Measurements from ENCODE around the gene KCNG3.
"Not testable (repeated sequence)": the region's sequence is repeated elsewhere in the genome, so short reads cannot be mapped to it uniquely, and the experiment has no call there.

KCNG3 gene

DNA sequence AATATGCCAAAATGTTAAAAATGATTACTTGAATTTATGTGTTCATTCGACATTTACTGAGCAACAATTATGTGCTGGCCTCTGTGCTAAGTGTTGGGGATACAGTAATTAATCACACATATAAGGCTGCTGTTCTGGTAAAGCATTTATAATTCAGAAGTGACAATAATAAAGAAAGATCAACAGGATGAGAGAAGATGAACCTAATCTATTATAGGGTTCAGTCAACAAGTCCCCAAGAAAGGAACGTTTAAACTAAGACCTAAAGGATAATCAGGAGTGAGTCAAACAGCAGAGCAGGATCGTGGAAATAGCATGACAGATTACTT is 72.7 kb downstream of the KCNG3 start:
- peak overlapping the region in 4 of 11 experiments; percentile 10 to 51 (median 31); a peak in 4 of 22 replicates for H3K4me2 ChIP-seq
- H3K4me3 ChIP-seq: no peak overlapping the region
- H3K4me1 ChIP-seq: peaks cover 0 to 24% (median 0%) of the 10 kb centered on the region in 10 experiments; a peak in 8 of 20 replicates
- no peaks in the 10 kb centered on the region for H4K20me1 ChIP-seq
- TF ChIP-seq Cebpa-rat (IDR thresholded peaks at IDR 0.05): no peak
- no peaks in the 10 kb centered on the region for H3K36me3 ChIP-seq
- H3K9ac ChIP-seq: no peak overlapping the region
- no peaks in the 10 kb centered on the region for H3K27me3 ChIP-seq
- peak overlapping the region in 2 of 11 experiments; percentile 49 to 63; a peak in 4 of 22 replicates for H3K27ac ChIP-seq
- H3K9me3 ChIP-seq (replicated peaks in 1 of 11): peaks cover under 1 to 8% (median 4%) of the 10 kb centered on the region in 11 experiments; a peak in 11 of 22 replicates

DNA sequence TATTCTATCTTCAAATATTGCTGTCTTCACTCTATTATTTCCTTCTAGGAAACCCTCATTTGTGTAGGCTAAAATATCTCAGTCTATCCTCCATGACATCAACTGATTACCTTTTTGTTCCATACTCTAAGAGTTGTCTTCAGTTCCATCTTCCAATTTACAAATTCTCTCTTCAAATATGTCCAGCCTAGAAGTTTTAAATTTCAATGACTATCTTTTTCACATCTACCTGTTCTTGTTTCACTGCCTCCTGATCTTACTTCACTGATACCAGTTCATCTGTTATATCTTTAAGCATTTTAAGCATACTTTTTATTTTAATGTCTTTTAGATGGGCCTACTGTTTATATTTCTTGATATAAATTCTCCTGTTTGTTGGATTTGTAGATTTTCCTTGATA is 79.1 kb downstream of the KCNG3 start:
- Histone ChIP-seq H3K4me2 (no peak overlapping the region), H3K27me3 (no peaks in the 10 kb centered on the region), H3K36me3 (peaks cover 0 to 5% (median 0%) of the 10 kb centered on the region in 11 experiments; a peak in 1 of 22 replicates), H3K4me1 (no peaks in the 10 kb centered on the region), H3K27ac (no peak overlapping the region), H4K20me1 (no peaks in the 10 kb centered on the region), H3K9ac (no peak overlapping the region), H3K9me3 (replicated peaks in 1 of 11) (peaks cover 34 to 42% (median 38%) of the 10 kb centered on the region in 11 experiments), H3K4me3 (no peak overlapping the region)
- no peak for TF ChIP-seq Cebpa-rat (IDR thresholded peaks at IDR 0.05)

DNA sequence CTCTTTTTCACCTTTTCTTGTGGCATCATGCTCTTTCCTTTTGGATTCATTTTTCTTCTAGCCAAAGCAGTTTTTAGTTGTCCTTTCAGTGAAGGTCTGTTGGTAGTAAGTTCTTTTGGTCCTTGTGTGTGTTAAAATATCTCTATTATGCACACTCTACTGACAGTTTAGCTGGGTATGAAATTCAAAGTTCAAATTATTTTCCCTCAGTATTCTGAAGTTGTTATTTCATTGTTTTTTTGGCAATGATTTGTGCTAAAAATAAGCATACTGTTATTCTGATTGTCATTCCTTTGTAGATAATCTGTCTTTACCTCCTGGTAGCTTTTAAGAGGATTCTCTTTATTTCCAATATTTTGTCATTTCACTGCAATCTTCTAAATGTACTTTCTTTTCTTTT is 79.6 kb downstream of the KCNG3 start:
- H4K20me1 ChIP-seq: no peaks in the 10 kb centered on the region
- H3K27me3 ChIP-seq: no peaks in the 10 kb centered on the region
- no peak for TF ChIP-seq Cebpa-rat (IDR thresholded peaks at IDR 0.05)
- no peak overlapping the region for H3K4me2 ChIP-seq
- peaks cover 34 to 44% (median 40%) of the 10 kb centered on the region in 11 experiments for H3K9me3 ChIP-seq (replicated peaks in 1 of 11)
- no peaks in the 10 kb centered on the region for H3K4me1 ChIP-seq
- peaks cover 0 to 5% (median 0%) of the 10 kb centered on the region in 11 experiments; a peak in 1 of 22 replicates for H3K36me3 ChIP-seq
- no peak overlapping the region for H3K9ac ChIP-seq
- H3K4me3 ChIP-seq: no peak overlapping the region
- H3K27ac ChIP-seq: no peak overlapping the region

DNA sequence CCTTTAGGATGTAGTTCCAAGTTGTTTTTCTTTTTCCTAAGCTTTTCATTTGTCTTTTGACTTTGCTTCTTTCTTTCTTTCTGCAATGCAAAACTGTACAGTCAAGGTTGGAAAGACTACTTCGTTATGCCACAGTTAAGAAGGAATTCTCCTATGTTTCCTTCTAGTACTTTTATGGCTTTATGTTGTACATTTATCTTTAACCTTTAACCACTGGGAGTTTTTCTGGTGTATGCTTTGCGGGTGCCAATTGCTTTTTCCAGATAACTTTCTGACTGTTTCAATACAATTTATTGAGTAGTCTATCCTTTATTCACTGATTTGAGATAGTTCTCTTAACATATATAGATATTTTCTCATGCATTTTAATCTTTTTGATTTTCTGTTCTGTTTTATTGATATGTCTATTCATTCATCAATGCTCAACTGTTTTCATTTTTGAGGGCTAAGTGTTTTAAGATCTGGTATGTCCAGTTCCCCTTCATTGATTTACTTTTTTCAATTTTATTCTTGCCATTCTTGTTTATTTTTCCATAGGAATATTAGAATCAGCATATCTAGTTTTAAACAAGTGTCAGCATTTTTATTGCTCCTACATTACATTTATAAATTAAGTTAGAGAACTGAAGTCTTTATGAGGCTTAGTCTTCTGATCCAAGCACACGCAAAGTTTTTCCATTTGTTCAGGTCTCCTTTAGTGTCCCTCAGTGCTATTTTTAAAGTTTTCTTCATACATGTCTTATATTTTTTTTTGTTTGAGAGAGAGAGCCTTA is 82.9 kb downstream of the KCNG3 start:
- H3K4me3 ChIP-seq: no peak overlapping the region
- H3K36me3 ChIP-seq: peaks cover 0 to 5% (median 0%) of the 10 kb centered on the region in 11 experiments; a peak in 1 of 22 replicates
- no peak overlapping the region for H3K27ac ChIP-seq
- TF ChIP-seq Cebpa-rat (IDR thresholded peaks at IDR 0.05): no peak
- H3K9me3 ChIP-seq (replicated peaks in 1 of 11): peaks cover 51 to 56% (median 55%) of the 10 kb centered on the region in 11 experiments
- H3K9ac ChIP-seq: no peak overlapping the region
- no peaks in the 10 kb centered on the region for H4K20me1 ChIP-seq
- no peaks in the 10 kb centered on the region for H3K27me3 ChIP-seq
- no peak overlapping the region for H3K4me2 ChIP-seq
- H3K4me1 ChIP-seq: no peaks in the 10 kb centered on the region

DNA sequence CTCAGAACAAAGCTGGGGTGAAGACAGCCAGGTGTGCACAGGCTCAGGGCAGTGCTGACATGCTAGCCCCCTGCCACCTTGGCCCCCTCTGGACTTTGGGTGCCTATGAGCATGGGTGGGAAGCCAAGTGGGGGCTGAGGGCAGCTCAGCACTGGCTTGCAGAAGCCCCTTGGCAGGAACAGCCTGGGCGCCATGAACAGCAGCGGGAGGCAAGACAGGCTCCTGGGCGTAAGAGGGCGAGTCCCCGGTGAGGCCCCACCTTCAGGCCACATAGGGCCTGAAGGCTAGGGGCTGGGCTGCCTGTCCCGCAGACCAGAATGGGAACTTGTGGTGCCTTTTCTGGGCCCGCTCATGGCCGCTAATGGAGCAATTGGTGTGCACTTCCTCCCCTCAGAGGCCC is 85.8 kb downstream of the KCNG3 start:
- Histone ChIP-seq H4K20me1 (no peaks in the 10 kb centered on the region), H3K27ac (no peak overlapping the region), H3K4me2 (no peak overlapping the region), H3K27me3 (no peaks in the 10 kb centered on the region), H3K4me3 (no peak overlapping the region), H3K9me3 (replicated peaks in 1 of 11) (peaks cover 21 to 27% (median 25%) of the 10 kb centered on the region in 11 experiments), H3K9ac (no peak overlapping the region), H3K36me3 (no peaks in the 10 kb centered on the region), H3K4me1 (no peaks in the 10 kb centered on the region)
- TF ChIP-seq Cebpa-rat (IDR thresholded peaks at IDR 0.05): no peak

DNA sequence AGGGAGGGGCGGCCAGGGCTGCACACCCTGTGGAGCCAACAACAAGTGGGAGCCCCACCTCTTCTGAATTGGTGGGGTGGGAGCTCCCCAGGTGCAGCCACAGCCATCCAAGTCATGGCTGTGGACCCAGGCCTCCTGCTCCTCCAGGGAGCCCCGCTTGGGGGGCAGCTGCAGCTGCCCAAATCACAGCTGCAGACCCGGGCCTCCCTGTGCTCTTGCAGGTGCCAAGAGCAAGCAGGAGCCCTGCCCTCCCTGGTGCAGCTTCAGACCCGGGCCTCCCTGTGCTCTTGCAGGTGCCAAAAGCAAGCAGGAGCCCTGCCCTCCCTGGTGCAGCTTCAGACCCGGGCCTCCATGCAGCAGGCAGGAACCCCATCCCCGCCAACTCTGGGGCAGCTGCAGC is 86.3 kb downstream of the KCNG3 start:
- Histone ChIP-seq H4K20me1 (no peaks in the 10 kb centered on the region), H3K4me2 (no peak overlapping the region), H3K9ac (no peak overlapping the region), H3K4me1 (no peaks in the 10 kb centered on the region), H3K9me3 (replicated peaks in 1 of 11) (peaks cover 19 to 24% (median 22%) of the 10 kb centered on the region in 11 experiments), H3K36me3 (no peaks in the 10 kb centered on the region), H3K4me3 (no peak overlapping the region), H3K27ac (no peak overlapping the region), H3K27me3 (no peaks in the 10 kb centered on the region)
- TF ChIP-seq Cebpa-rat (IDR thresholded peaks at IDR 0.05): no peak

DNA sequence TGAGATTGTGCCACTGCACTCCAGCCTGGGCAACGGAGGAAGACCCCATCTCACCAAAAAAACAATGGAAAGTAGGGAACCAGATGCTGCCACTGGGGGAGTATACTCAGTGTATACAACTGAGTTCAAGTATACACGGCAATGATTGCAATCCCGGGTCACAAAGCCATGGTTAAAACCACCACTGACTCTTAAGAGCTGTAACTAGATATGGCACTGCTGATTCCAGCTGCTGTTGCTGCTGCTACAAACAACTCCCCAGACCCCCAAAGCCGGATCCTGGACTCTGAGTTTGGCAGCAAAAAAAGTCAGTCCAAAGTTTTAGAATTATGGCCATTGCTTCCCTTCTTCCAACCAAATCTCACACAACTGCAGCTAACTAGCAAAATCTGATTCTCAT is 89.1 kb downstream of the KCNG3 start:
- no peak overlapping the region for H3K4me2 ChIP-seq
- H3K9ac ChIP-seq: no peak overlapping the region
- no peaks in the 10 kb centered on the region for H3K27me3 ChIP-seq
- no peaks in the 10 kb centered on the region for H3K4me1 ChIP-seq
- peaks cover 19 to 24% (median 21%) of the 10 kb centered on the region in 11 experiments for H3K9me3 ChIP-seq (replicated peaks in 1 of 11)
- H3K4me3 ChIP-seq: no peak overlapping the region
- no peak for TF ChIP-seq Cebpa-rat (IDR thresholded peaks at IDR 0.05)
- no peaks in the 10 kb centered on the region for H4K20me1 ChIP-seq
- H3K36me3 ChIP-seq: no peaks in the 10 kb centered on the region
- H3K27ac ChIP-seq: no peak overlapping the region

DNA sequence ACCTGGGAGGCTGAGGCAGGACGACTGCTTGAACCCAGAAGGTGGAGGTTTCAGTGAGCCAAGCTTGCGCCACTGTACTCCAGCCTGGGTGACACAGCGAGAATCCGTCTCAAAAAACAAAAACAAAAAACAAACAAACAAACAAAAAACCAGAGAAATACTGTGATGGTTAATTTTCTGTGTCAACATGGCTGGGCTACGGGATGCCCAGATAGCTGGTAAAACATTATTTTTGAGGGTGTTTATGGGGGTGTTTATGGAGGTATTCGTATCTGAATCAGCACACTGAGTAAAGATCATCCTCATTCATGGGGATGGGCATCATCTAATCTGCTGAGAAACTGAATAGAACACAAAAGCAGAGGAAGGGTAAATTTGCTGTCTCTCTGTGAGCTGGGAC is 92.0 kb downstream of the KCNG3 start:
- no peaks in the 10 kb centered on the region for H4K20me1 ChIP-seq
- H3K9ac ChIP-seq: no peak overlapping the region
- no peaks in the 10 kb centered on the region for H3K4me1 ChIP-seq
- no peak overlapping the region for H3K4me3 ChIP-seq
- no peak for TF ChIP-seq Cebpa-rat (IDR thresholded peaks at IDR 0.05)
- no peak overlapping the region for H3K27ac ChIP-seq
- no peaks in the 10 kb centered on the region for H3K27me3 ChIP-seq
- H3K4me2 ChIP-seq: no peak overlapping the region
- H3K36me3 ChIP-seq: no peaks in the 10 kb centered on the region
- H3K9me3 ChIP-seq (replicated peaks in 1 of 11): no peaks in the 10 kb centered on the region

DNA sequence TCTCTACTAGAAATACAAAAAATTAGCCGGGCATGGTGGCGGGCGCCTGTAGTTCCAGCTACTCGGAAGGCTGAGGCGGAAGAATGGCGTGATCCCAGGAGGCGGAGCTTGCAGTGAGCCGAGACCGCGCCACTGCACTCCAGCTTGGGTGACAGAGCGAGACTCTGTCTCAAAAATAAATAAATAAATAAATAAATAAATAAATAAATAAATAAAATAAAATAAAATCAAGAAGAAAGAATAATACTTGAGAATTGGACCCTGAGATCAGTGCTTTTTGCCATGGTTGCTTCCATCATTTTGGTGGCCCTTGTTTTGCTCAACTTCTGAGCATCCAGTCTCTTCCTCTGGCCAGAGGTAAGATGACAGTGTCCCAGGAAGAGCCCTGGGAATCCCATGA is 95.7 kb downstream of the KCNG3 start:
- H3K36me3 ChIP-seq: not testable (repeated sequence)

DNA sequence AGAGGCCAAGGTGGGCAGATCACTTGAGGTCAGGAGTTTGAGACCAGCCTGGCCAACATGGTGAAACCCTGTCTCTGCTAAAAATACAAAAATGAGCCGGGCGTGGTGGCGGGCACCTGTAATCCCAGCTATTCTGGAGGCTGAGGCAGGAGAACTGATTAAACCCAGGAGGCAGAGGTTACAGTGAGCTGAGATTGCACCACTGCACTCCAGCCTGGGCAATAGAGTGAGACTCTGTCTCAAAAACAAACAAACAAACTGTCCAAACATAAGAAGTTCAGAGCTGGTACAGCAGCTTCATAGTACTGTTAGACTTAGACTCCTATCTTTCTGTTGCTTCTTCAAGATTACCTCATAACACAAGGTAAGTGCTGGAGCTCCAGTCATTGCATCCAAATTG is 100.5 kb downstream of the KCNG3 start:
- not testable (repeated sequence) for H3K27ac ChIP-seq, H3K4me1 ChIP-seq, H3K4me3 ChIP-seq, H3K36me3 ChIP-seq, H3K27me3 ChIP-seq, H3K9ac ChIP-seq, H3K4me2 ChIP-seq, H4K20me1 ChIP-seq
- peaks cover 7 to 19% (median 10%) of the 10 kb centered on the region in 11 experiments; a peak in 20 of 22 replicates for H3K9me3 ChIP-seq (replicated peaks in 1 of 11)

More for the DNA sequence above, 95.7 kb downstream of the KCNG3 start:
- not testable (repeated sequence) for H3K9me3 ChIP-seq (replicated peaks in 1 of 11); H3K9ac ChIP-seq; H3K4me3 ChIP-seq; H3K4me2 ChIP-seq; H3K4me1 ChIP-seq; H3K27me3 ChIP-seq; H4K20me1 ChIP-seq; H3K27ac ChIP-seq
